Liver (tissue), 3 donors: ENCODE results near the gene PANX1.

Experiments used
- CTCF ChIP-seq: fragments of 150-350 bp; IDR thresholded peaks from 2 replicates; pipeline ENCODE4 v1.5.1; 2017; ENCODE audit warnings: improper control_type of control experiment, low read depth, low read length; ENCODE audit not compliant: missing input control
- GABPA ChIP-seq, 2 donors: IDR thresholded peaks in 1 of 2; conservative IDR thresholded peaks in 1 of 2; 2 replicates each; pipeline ENCODE4 v1.6.1; 2016; ENCODE audit warnings: antibody characterized with exemption in 2 of 2, mild to moderate bottlenecking in 1 of 2, moderate library complexity in 1 of 2
- HNF4A ChIP-seq, 2 donors: conservative IDR thresholded peaks; 2 replicates each; pipeline ENCODE4 v1.6.1; 2016; ENCODE audit warnings: antibody characterized with exemption in 2 of 2, mild to moderate bottlenecking in 2 of 2
- SP1 ChIP-seq: IDR thresholded peaks from 2 replicates; pipeline ENCODE4 v1.6.1; 2018; ENCODE audit warnings: antibody characterized with exemption, mild to moderate bottlenecking
- YY1 ChIP-seq: IDR thresholded peaks from 2 replicates; pipeline ENCODE4 v1.6.1; 2016; ENCODE audit warnings: antibody characterized with exemption, mild to moderate bottlenecking
- donor health status: healthy.
- donor health status: healthy.

GRCh38 chr11:94194712-94195111, 66.1 kb downstream of the PANX1 start:
- TF ChIP-seq YY1 (no peak), GABPA (IDR thresholded peaks at IDR 0.05 in 1 of 2, conservative IDR thresholded peaks at IDR 0.05 in 1 of 2) (no peak), CTCF (no peak), HNF4A (conservative IDR thresholded peaks at IDR 0.05) (no peak), SP1 (no peak)
